GM21737 (cell line): ENCODE measurements around the gene PPP1R9B.

ENCODE experiments used
- ATAC-seq: cut with Tn5 transposase; IDR thresholded peaks from one replicate; pipeline ENCODE4 v1.9.1; 2021; ENCODE audit warnings: mild to moderate bottlenecking, moderate library complexity; ENCODE audit not compliant: unreplicated experiment

PPP1R9B gene

DNA sequence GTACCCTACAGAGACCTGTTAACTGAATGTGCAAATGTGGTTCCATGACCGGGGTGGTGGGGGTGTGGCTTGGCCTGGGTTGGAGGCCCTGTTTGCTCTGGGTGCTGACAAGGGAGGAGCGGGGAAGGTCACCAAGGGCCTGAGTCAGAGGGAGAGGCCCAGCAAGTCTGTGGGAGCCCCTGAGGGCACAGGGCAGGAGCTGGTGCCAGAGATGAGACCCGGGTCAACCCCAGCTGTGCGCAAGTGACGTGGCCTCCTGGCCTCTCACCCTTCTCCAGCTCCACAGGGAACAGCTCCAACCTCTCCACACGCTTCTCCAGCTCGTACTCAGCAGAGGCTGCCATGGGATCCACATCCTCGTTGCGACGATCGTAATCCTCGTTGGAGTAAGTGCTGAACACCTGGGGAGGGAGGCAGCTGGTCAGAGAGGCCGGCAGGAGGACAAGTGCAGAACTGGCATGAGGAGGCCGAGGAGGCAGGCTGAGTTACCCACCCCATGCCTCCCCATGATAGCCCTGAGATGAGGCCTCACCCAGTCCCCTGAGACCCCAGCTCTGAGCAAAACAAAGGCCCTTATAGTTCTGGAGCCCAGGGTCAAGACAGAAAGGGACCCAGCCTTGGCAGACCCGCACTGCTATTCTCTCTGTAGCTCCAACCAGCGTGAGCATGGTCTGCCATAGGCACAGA lies 5.5 kb downstream of the PPP1R9B start:
- ATAC-seq, result no peak

- ATAC-seq, result no peak
Observed at GRCh38 chr17:50144355-50144754, 6.1 kb downstream of the PPP1R9B start.

DNA sequence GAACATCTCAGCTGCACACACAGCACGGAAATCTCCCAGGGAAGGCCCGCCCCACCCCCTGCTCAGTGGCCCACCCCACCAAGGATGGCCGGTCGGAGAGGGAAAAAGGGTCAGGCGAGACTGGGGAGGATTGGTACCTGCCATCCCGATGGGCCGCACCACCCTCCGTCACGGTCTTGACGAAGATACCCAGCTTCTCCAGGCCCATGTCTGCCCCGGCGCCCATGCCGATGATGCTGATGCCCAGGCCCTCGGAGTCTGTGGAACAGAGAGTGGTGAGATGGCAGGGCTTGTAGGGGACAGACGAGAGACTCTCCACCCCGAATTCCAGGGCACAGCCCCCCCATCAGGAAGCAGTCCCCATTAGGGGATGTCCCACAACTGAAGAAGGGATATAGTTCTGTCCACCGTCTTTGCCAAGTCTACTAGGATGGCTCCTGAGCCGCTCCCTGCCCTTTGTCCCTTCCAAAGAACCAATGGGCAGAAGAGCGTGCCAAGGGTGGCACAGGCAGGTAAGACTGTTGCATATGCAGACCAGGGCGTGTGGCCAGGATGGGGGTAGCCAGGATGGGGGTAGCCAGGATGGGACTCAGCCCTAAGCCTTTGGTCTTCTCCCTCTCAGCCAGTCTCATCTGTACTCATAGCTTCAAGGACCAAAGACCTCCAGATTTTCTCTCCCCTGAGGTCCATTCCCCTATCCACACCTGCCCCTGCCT lies 6.9 kb downstream of the PPP1R9B start:
- no peak for ATAC-seq

- ATAC-seq, result no peak
Observed at GRCh38 chr17:50141745-50142110, 8.7 kb downstream of the PPP1R9B start.

DNA sequence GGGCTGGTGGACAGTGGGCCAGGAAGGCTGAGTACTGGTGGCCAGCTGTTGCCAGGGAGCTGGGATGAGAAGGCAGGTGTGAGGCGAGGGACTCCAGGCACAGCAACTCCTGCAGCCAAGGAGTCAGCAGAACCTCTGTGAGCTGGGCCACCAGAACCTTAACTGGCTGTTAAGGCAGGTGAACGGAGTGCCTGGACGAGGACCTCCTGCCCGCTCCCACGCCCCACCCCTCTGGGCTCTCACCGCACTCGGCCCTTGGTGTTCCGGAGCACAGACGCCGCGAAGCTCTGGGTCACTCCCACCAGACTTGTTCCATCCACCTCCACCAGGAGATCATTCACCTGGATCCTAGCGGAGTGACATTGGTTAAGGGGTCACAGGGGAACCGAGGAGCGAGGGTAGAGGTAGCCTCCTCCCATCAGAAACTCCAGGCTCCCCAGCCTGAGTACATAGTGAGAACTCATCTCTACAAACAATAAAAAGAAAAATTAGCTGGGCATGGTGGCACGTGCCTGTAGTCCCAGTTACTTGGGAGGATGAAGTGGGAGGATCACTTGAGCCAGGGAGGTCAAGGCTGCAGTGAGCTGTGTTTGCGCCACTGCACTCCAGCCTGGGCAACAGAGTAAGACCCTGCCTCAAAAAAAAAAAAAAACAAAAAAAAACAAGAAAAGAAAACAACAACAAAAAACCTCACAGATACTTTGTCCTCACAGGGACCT lies 9.3 kb downstream of the PPP1R9B start:
- ATAC-seq, result no peak

GRCh38 chr17:50139950-50140885 lies 10.3 kb downstream of the PPP1R9B start:
- no peak for ATAC-seq

- no peak for ATAC-seq
Observed at GRCh38 chr17:50139185-50139783, 11.2 kb downstream of the PPP1R9B start.

- ATAC-seq, result no peak
Observed at GRCh38 chr17:50137042-50137441, 13.4 kb downstream of the PPP1R9B start.

DNA sequence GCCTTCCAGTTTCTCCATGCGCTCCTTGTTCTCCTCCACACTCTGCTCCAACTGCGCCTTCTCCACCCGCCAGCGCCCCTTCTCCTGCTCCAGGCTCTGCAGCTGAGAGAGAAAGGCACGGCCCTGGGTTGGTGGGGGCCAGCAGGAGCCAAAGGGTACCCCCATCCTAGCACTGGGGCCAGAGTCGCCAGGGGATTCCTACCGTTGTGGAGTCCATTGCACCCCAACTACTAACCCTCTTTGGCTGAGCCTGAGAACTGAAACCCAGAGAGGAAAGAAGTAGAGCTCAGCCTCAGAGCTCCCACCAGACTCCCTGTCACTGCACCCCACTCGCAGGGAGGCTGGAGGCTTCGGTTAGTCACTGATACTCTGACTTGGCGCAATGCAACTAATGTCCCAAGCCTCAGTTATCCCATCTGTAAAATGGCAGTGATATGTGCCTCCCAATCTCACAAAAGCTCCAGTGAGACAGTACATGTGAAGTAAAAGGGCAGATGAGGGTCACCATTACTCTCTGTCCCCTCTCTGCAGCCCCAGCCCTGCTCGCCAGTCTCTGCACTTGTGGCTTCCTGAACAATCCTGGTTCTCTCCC lies 14.3 kb downstream of the PPP1R9B start:
- ATAC-seq, result no peak

DNA sequence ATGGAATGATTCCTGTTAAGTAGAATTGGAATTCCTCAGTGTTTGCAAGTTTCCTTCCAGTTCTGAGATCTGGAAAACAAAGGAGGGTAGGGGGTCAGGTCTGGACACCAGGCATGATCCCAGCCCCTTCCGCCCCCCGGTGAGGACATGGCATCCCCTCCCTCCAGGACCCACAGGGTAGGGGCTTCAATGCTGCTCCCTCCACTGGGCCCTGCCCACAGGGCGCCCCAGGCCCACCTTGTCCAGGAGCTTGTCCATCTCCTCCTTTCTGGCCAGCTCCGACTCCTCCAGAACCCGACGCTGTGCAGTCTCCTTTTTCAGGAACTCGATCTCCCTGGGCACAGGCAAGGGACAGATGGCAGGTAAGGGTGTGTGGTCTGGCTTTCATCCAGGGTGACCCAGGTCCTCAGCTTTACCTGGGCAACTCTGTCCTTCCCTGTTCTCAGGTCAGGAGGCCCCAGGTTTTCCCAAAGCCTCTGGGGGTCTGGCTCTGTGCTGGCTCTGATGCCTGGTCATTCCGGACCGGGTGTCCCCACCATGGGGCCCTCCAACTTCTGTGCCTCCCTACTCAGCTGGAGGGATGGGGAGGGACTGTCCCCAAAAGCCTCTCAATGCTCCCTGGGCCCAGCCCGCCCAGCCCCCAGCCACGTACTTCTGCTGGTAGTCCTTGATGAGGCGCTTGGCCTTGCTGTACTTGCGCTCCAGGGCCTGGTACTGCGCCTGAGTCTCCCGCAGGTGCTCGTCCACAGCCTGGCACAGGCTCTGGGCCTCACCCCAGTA lies 15.0 kb downstream of the PPP1R9B start:
- ATAC-seq, result no peak

GRCh38 chr17:50134206-50135110 lies 16.0 kb downstream of the PPP1R9B start:
- ATAC-seq, result no peak

DNA sequence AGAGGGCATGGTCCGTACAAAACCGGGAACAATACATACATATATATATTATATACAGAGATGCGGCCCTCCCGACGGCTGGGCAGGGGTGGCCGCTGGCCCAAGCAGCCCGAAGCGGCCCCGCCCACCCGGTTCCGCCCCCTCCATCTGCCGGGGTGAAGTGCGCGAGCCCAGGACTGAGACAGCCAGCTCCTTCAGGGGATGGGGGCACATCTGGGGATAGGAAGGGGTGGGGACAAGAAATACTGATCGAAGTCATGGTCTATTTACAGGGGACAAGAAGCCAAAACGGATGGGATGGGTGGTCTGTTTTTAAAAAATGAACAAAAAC lies 16.7 kb downstream of the PPP1R9B start:
- no peak for ATAC-seq

DNA sequence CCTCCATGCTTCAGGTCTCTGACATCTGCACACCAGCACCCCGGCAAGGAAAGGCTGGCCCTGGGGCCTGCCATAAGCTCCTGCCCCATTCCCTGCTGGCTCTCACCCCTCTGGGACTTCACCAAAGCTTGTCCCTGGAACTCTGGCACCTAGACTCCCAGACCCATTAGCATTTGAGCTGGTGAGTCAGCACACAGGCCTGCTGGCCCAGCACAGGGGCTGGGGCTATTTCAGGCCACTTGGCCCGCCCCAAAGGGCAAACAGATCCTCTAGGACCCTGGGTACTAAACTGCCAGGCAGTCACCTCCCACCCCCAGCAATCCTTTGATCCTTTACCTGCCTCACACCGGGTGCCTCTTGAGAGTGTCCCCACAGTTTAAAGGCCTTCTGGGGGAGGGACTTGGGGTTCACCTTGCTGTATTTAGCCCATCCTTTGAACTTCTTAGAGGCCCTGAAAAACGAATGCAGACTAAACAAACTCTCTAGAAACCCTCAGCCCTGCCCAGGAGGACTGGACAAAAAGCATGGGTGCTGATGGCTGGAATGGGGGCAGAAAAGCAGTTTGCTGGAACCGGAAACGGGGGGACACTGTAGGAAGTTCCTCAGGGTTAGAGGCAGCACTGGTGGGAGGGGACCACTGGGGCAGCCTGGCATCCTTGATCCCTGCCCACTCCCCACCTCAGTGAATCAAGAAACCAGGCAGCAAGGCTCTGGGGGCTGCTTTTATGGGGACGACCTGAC lies 17.3 kb downstream of the PPP1R9B start:
- no peak for ATAC-seq

DNA sequence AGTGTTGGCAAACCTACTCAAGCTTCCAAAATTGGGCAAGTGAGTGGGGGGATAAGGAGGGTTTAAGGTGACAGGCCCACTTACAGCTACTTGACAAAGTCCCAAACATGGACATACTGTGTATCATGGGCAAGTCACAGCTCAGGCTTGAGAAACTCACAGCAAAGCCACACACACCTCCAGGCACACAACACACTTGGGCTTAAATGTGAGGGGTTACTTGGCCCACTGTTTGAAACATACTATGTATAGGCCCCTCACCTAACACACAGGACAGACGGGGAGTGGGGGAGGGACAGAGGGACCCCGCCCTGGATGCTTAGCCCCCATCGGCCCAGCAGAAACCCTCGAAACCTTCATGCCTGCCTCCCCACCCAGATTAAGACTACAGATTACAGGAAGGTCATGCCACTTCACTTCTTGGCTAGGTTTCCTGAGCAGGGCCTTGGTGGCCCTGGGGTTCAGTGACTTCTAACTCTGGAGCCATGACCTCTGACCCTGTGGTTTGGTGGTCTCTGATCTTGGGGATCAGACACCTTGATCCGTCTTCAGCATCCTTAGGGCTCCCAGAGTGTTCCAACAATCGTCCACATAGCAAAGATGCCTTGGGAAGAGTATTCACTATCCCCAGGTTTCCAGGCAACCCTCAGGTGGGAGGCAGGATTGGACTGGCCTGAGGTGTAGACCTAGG lies 18.2 kb downstream of the PPP1R9B start:
- no peak for ATAC-seq

DNA sequence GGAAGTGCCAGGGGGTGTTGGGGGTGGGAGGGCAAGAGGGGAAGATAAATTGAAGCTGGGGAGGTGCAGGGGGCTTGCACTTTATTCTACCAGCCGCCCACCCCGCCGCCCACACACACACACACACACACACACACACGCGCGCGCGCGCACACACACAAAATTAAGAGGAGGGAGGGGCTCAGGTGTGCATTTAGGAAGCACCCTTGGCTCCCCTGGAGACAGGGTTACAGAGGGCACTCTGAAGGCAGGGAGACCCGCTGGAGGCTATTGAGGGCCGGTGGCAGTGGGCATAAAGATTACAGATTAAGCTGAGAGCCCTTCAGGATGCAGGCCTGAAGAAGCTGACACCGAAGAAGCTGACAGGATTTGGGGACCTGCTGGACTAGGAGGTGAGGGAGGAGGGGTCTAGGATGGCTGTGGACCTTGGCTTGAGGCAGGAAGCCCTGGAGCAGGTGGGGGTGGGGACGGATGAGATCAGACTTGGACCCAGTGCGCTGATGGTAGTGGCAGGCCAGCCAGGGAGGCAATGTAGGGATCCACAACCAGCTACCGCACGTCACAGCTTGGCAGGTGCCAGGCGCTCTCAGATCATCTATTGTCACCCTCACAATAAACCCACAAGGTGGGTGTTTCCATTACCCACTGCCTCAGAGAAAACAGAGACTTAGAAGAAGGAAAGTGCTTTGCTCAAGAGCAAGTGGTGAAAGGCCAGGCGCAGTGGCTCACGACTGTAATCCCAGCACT lies 19.7 kb downstream of the PPP1R9B start:
- ATAC-seq, result no peak

GRCh38 chr17:50129728-50130558 lies 20.5 kb downstream of the PPP1R9B start, which contains the start of gene SAMD14:
TSS of gene SAMD14 (minus strand) at chr17:50130160. CDS start at chr17:50124959, 5,201 bp downstream.
- no peak for ATAC-seq
